Fibroblast of the aortic adventitia (primary cell): ENCODE data around the gene DLGAP5. TPM values are rescaled to one million over a fixed set of nuclear protein-coding genes. Genes with fewer than 3 reads are reported as not detected.

ENCODE experiments used
- DNase-seq: peaks from one replicate; pipeline ENCODE4 v3.0.0-alpha.2; 2010; ENCODE audit warnings: low read depth
- H3K4me3 ChIP-seq: 2 replicates; pipeline ENCODE4 v1.5.1; 2011; ENCODE audit warnings: low read depth, mild to moderate bottlenecking, control low read depth, low read length, moderate library complexity
- CTCF ChIP-seq: IDR thresholded peaks from 2 replicates; pipeline ENCODE4 v1.5.1; 2011; ENCODE audit warnings: mild to moderate bottlenecking, low read length, control low read depth, inconsistent platforms; ENCODE audit not compliant: insufficient read depth
- total RNA-seq: library from RNA; depleted of rRNA; stranded (reverse); fragments of >200 nt; gene quantifications from 2 replicates; pipeline ENCODE4 v1.2.3, GENCODE V29; 2012; ENCODE audit warnings: low replicate concordance

The DLGAP5 gene
- total RNA-seq, 1 donor = 23.8 TPM

DNA sequence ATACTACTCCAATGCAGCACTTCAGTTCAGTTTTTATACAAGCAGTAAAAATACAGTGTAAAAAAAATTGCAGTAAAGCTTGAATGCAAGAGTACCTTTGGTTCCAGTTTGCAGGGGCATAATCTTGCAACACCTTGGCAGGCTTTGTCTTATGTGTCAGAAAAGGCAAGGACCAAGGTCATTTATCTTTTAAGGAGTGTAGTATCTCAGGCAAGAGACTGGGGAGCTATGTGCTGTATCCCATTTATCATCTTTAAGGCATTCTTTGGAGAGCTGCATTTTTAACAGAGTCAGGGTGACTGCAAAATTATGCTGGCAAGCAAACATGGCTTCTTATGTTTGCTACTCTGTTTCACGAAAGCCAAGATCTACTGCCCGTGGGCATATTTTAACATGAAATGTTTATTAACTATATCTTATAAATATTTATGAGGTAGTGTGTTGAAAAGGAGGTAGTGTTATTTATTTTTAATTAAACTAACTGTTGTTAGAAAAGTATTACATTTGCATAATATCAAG, 14.8 kb upstream of the DLGAP5 start:
- TF ChIP-seq CTCF = no peak
- DNase-seq = no peak
- H3K4me3 ChIP-seq = no peak overlapping the region

GRCh38 chr14:55201219-55202101, 10.1 kb upstream of the DLGAP5 start:
- H3K4me3 ChIP-seq = no peak overlapping the region
- no peak for TF ChIP-seq CTCF
- DNase-seq = no peak

DNA sequence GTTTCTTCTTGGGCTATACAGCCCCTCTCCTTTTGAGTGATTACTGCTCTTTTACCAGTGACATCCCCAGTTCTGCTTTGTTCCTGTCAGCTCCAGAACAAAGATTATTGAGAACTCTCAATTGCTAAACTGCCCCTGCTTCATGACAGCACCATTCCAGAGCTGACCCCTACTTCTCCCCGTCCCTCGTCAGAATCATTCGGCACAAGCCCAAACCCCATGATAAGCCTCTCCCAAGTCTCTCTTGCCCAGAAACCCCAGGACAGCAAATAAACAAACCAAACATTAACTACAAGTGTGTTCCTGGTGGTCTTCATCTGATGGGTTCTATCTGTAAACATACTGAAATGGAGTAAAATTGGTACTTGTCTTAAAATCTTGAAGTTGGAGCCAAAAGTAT, 9.3 kb upstream of the DLGAP5 start:
- DNase-seq = no peak
- no peak overlapping the region for H3K4me3 ChIP-seq
- TF ChIP-seq CTCF = no peak

GRCh38 chr14:55198749-55199148, 7.4 kb upstream of the DLGAP5 start:
- TF ChIP-seq CTCF = no peak
- H3K4me3 ChIP-seq = no peak overlapping the region
- no peak for DNase-seq

- H3K4me3 ChIP-seq = no peak overlapping the region
- DNase-seq = no peak
- no peak for TF ChIP-seq CTCF
These were observed 3.4 kb upstream of the DLGAP5 start for GRCh38 chr14:55194656-55195355.

GRCh38 chr14:55192054-55192621, 753 bp upstream of the DLGAP5 start:
- no peak for DNase-seq
- no peak for TF ChIP-seq CTCF

More at GRCh38 chr14:55192054-55192621, 753 bp upstream of the DLGAP5 start:
- H3K4me3 ChIP-seq = peak overlapping the region; percentile 96
